RWPE1 (cell line): ENCODE measurements around the gene ADAMTS7.

Experiments
- CTCF ChIA-PET: fragments of 350-600 bp; sonication (Branson Sonifier 250); formaldehyde crosslinking; extraction: SDS; loops from one replicate; lab custom pipeline; 2021; lab: Yijun Ruan, JAX
- POLR2A ChIA-PET: fragments of 400-600 bp; formaldehyde crosslinking; extraction: SDS; loops from one replicate; lab custom pipeline; 2020; ENCODE audit warnings: antibody characterized with exemption; ENCODE audit not compliant: low non-redundant PET; lab: Yijun Ruan, JAX
- DNase-seq: peaks from one replicate; pipeline ENCODE4 v3.0.0; 2012; ENCODE audit warnings: low spot score
- H3K27ac ChIP-seq: fragments of 450-650 bp; 2 replicates; pipeline ENCODE4 v1.5.1; 2017
- TF ChIP-seq, protein P1 (sequence below): fragments of 450-650 bp; conservative IDR thresholded peaks from 2 replicates; pipeline ENCODE4 v1.5.1; 2017; ENCODE audit warnings: low read depth, mild to moderate bottlenecking

The ADAMTS7 gene

GRCh38 chr15:78810362-78811123 lies 721 bp downstream of the ADAMTS7 start:
- DNase-seq: peak; percentile 64

DNA sequence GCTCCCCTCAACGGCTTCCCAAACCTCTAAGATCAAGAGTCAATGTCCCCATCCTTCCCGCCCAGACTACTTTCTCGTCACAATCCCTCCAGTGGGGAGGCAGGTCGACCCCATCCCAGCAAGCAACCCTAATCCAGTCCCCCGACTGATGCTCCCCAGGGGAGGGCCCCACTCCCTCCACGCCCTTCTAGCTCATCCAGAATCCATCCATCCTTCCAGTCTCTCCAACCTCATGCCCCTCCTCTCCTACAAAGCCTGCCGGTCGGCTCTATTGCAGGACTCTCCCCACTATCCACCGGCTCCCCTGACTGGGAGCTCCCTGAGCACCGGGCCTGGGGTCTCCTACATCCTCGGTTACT lies 1.3 kb downstream of the ADAMTS7 start:
- POLR2A ChIA-PET: no interaction called here
- peak overlapping the region; percentile 56 for H3K27ac ChIP-seq
- CTCF ChIA-PET: no interaction called here
- TF ChIP-seq, protein P1, sequence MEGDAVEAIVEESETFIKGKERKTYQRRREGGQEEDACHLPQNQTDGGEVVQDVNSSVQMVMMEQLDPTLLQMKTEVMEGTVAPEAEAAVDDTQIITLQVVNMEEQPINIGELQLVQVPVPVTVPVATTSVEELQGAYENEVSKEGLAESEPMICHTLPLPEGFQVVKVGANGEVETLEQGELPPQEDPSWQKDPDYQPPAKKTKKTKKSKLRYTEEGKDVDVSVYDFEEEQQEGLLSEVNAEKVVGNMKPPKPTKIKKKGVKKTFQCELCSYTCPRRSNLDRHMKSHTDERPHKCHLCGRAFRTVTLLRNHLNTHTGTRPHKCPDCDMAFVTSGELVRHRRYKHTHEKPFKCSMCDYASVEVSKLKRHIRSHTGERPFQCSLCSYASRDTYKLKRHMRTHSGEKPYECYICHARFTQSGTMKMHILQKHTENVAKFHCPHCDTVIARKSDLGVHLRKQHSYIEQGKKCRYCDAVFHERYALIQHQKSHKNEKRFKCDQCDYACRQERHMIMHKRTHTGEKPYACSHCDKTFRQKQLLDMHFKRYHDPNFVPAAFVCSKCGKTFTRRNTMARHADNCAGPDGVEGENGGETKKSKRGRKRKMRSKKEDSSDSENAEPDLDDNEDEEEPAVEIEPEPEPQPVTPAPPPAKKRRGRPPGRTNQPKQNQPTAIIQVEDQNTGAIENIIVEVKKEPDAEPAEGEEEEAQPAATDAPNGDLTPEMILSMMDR: no peak
- DNase-seq: peak; percentile 26

More at GRCh38 chr15:78810362-78811123, 721 bp downstream of the ADAMTS7 start:
- POLR2A ChIA-PET: interaction anchor here (0.6 kb wide), 1 partner anchor 112 kb away, joined by 3 read pairs; no protein-coding TSS in a partner anchor
- CTCF ChIA-PET: interaction anchor here (0.5 kb wide), 1 partner anchor 11 kb away, joined by 5 read pairs; no protein-coding TSS in a partner anchor
- TF ChIP-seq, protein P1: no peak
- peak overlapping the region; percentile 56 for H3K27ac ChIP-seq

DNA sequence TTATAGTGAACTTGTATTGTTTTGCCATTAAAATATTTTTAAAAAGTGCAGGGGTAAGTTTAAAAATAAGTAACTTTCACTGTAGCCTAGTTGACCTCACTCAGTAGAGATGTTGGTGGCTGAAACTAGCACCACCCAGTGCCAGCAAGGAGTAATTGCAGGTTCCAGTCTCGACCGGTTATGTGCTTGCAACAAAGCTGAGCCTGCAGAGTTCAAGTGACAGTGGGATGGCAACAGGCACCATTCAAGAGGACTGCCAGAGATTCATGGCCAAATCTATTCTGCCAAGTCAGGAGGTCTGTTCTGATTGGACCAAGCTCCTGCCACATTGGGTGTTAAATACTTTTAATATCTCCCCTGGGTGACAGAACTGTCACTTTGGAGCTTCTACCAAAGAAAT lies 2.7 kb downstream of the ADAMTS7 start:
- CTCF ChIA-PET: interaction anchor here (0.6 to 0.7 kb wide), 3 partner anchors 44 to 190 kb away, joined by 3 to 4 read pairs (median 4); no protein-coding TSS in a partner anchor
- POLR2A ChIA-PET: no interaction called here
- DNase-seq: peak; percentile 42
- no peak overlapping the region for H3K27ac ChIP-seq
- TF ChIP-seq, protein P1: peak; percentile 62

- TF ChIP-seq, protein P1: no peak
Measured at GRCh38 chr15:78807359-78807758, 3.9 kb downstream of the ADAMTS7 start.

DNA sequence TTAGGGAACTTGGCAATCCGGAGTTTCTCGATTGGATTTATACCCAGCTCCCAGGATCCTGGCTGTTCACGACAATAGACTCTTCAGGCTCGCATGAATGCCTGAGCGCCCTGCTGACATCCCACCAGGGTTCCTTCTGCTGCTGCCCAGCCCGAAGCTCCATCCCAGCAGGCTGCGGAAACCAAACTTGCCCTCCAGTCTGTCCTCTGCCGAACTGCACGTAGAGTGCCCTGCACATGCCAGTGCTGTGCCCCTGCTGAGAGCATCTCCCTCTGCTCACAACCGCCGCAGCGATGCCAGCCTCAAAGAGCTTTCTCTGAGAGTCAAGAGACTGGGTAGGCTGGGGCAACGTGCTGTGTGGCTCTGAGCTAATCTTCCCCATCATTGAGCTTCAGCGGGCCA lies 6.9 kb downstream of the ADAMTS7 start:
- ChIA-PET CTCF (no interaction called here), POLR2A (no interaction called here)
- TF ChIP-seq, protein P1: no peak
- DNase-seq: no peak
- H3K27ac ChIP-seq: no peak overlapping the region; the same call in 1 of the 2 replicates

More at GRCh38 chr15:78807359-78807758, 3.9 kb downstream of the ADAMTS7 start:
- ChIA-PET CTCF (interaction anchor here (0.6 to 1.1 kb wide), 3 partner anchors 50 to 96 kb away, joined by 3 to 4 read pairs (median 3); no protein-coding TSS in a partner anchor), POLR2A (no interaction called here)
- no peak for DNase-seq
- no peak overlapping the region for H3K27ac ChIP-seq

DNA sequence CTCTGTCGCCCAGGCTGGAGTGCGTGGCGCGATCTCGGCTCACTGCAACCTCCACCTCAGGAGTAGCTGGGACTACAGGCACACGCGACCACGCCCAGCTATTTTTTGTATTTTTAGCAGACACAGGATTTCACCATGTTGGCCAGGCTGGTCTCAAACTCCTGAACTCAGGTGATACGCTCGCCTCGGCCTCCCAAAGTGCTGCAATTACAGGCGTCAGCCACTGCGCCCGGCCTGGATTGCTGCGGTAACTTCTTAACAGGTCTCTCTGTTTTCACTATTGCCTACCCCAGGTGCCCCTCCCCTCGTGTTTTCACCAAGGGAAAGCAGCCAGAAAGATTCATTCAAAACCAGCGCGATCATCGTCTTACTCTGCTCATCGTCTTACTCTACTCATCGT lies 10.5 kb downstream of the ADAMTS7 start:
- H3K27ac ChIP-seq: peak overlapping the region; percentile 7; the same call in 1 of the 2 replicates
- ChIA-PET POLR2A (no interaction called here), CTCF (no interaction called here)
- DNase-seq: no peak
- TF ChIP-seq, protein P1: no peak
